ENCODE data around the gene SNRPA. TPM values are rescaled to one million over a fixed set of nuclear protein-coding genes. Genes with fewer than 3 reads are reported as not detected.
"Not testable (repeated sequence)": the region's sequence is repeated elsewhere in the genome, so short reads cannot be mapped to it uniquely, and the experiment has no call there.

Gene SNRPA
- total RNA-seq, 2 experiments from 2014 or later, result 214 to 315 TPM

- BruUV-seq (replicated peaks), result no TSS peak
- TF ChIP-seq EZH2phosphoT487 (IDR thresholded peaks at IDR 0.05; ENCODE audit: borderline replicate concordance, low read depth, low read length), result no peak
- TF ChIP-seq CTCF (conservative IDR thresholded peaks at IDR 0.05; ENCODE audit: low read length), result no peak
- H3K9me3 ChIP-seq (ENCODE audit: low read length), result no peaks in the 10 kb centered on the region
- peaks cover 17% of the 10 kb centered on the region for H3K4me1 ChIP-seq (ENCODE audit: insufficient read depth, low read length, poor library complexity, severe bottlenecking)
- no peak overlapping the region for H3K4me2 ChIP-seq (ENCODE audit: low read length)
- DNase-seq (ENCODE audit: low spot score), result no peak
- ChIA-PET POLR2A (interaction anchor here (0.6 kb wide), 1 partner anchor 171 kb away, joined by 4 read pairs; no protein-coding TSS in a partner anchor), CTCF (ENCODE audit: unreplicated experiment) (no interaction called here)
- peaks cover 4% of the 10 kb centered on the region; the same call in 1 of the 2 replicates for H3K36me3 ChIP-seq (ENCODE audit: insufficient read depth, low read length)
- no peaks in the 10 kb centered on the region for H4K20me1 ChIP-seq (ENCODE audit: insufficient read depth, low read length)
- no peak overlapping the region for H3K27ac ChIP-seq (ENCODE audit: low read depth, low read length, poor library complexity, severe bottlenecking)
- intact Hi-C loops (cut with micrococcal nuclease; ENCODE audit: unreplicated experiment), result no loop called here
- H2AFZ ChIP-seq (ENCODE audit: low read length), result no peak overlapping the region
- no peak overlapping the region for H3K4me3 ChIP-seq (ENCODE audit: low read depth, low read length, poor library complexity, severe bottlenecking)
- H3K9me2 ChIP-seq (ENCODE audit: insufficient read depth, low read length), result no peaks in the 10 kb centered on the region
- H3K79me2 ChIP-seq (ENCODE audit: insufficient read depth, low read depth, low read length), result peaks cover 6% of the 10 kb centered on the region; the same call in 1 of the 2 replicates
Measured at GRCh38 chr19:40781140-40781539, 30.1 kb downstream of the SNRPA start.

GRCh38 chr19:40783711-40784110 lies 32.7 kb downstream of the SNRPA start:
- H3K4me2 ChIP-seq (ENCODE audit: low read length), result no peak overlapping the region
- H3K4me3 ChIP-seq (ENCODE audit: low read depth, low read length, poor library complexity, severe bottlenecking), result no peak overlapping the region
- H3K79me2 ChIP-seq (ENCODE audit: insufficient read depth, low read depth, low read length), result peaks cover 5% of the 10 kb centered on the region; the same call in 1 of the 2 replicates
- no peaks in the 10 kb centered on the region for H4K20me1 ChIP-seq (ENCODE audit: insufficient read depth, low read length)
- DNase-seq (ENCODE audit: low spot score), result no peak
- H3K4me1 ChIP-seq (ENCODE audit: insufficient read depth, low read length, poor library complexity, severe bottlenecking), result peaks cover 18% of the 10 kb centered on the region
- peaks cover 8% of the 10 kb centered on the region for H3K36me3 ChIP-seq (ENCODE audit: insufficient read depth, low read length)
- H3K9me3 ChIP-seq (ENCODE audit: low read length), result no peaks in the 10 kb centered on the region
- no peaks in the 10 kb centered on the region for H3K9me2 ChIP-seq (ENCODE audit: insufficient read depth, low read length)
- no TSS peak for BruUV-seq (replicated peaks)
- ChIA-PET CTCF (ENCODE audit: unreplicated experiment) (no interaction called here), POLR2A (no interaction called here)
- intact Hi-C loops (cut with micrococcal nuclease; ENCODE audit: unreplicated experiment), result no loop called here
- no peak overlapping the region for H2AFZ ChIP-seq (ENCODE audit: low read length)
- TF ChIP-seq CTCF (conservative IDR thresholded peaks at IDR 0.05; ENCODE audit: low read length), result no peak
- no peak for TF ChIP-seq EZH2phosphoT487 (IDR thresholded peaks at IDR 0.05; ENCODE audit: borderline replicate concordance, low read depth, low read length)
- no peak overlapping the region for H3K27ac ChIP-seq (ENCODE audit: low read depth, low read length, poor library complexity, severe bottlenecking)

GRCh38 chr19:40784146-40784545 lies 33.1 kb downstream of the SNRPA start:
- H3K79me2 ChIP-seq (ENCODE audit: insufficient read depth, low read depth, low read length); H4K20me1 ChIP-seq (ENCODE audit: insufficient read depth, low read length); H3K9me3 ChIP-seq (ENCODE audit: low read length); BruUV-seq (replicated peaks); CTCF ChIA-PET (ENCODE audit: unreplicated experiment); H3K4me3 ChIP-seq (ENCODE audit: low read depth, low read length, poor library complexity, severe bottlenecking); intact Hi-C loops (cut with micrococcal nuclease; ENCODE audit: unreplicated experiment); H3K4me2 ChIP-seq (ENCODE audit: low read length); H3K9me2 ChIP-seq (ENCODE audit: insufficient read depth, low read length); DNase-seq (ENCODE audit: low spot score); H3K36me3 ChIP-seq (ENCODE audit: insufficient read depth, low read length); POLR2A ChIA-PET; H3K27ac ChIP-seq (ENCODE audit: low read depth, low read length, poor library complexity, severe bottlenecking); H2AFZ ChIP-seq (ENCODE audit: low read length): not testable (repeated sequence)
- peaks cover 14% of the 10 kb centered on the region for H3K4me1 ChIP-seq (ENCODE audit: insufficient read depth, low read length, poor library complexity, severe bottlenecking)

Data from OCI-LY7 (cell line).